ENCODE data around the gene MRFAP1L1. TPM values are rescaled to one million over a fixed set of nuclear protein-coding genes. Genes with fewer than 3 reads are reported as not detected.
A peak's percentile ranks its signal among the peaks of the same experiment; 100 is the strongest.
"Not testable (repeated sequence)": the region's sequence is repeated elsewhere in the genome, so short reads cannot be mapped to it uniquely, and the experiment has no call there.

Gene MRFAP1L1
- total RNA-seq: 10 to 100 TPM; 45.6 to 96.9 (median 57.1) TPM
- polyA plus RNA-seq: 10 to 100 TPM; 50.6 to 74.2 (median 67.7) TPM
- long read RNA-seq, donor 1, transcript MRFAP1L1-201 (2 exons, 1,593 nt): major isoform, 25 of 50 reads
- long read RNA-seq, donor 1, transcript MRFAP1L1-202 (1 exons, 2,127 nt): major isoform, 25 of 50 reads
- long read RNA-seq, donor 1, partial matches to known transcripts: 0 of 50 reads
- long read RNA-seq, donor 1, other reads (novel, unspliced or antisense): 0 of 50 reads
- long read RNA-seq, donor 2, transcript MRFAP1L1-202 (1 exons, 2,127 nt): minor isoform, 19 of 58 reads
- long read RNA-seq, donor 2, transcript MRFAP1L1-201 (2 exons, 1,593 nt): major isoform, 32 of 58 reads
- long read RNA-seq, donor 2, partial matches to known transcripts: 0 of 58 reads
- long read RNA-seq, donor 2, other reads (novel, unspliced or antisense): 7 of 58 reads

DNA sequence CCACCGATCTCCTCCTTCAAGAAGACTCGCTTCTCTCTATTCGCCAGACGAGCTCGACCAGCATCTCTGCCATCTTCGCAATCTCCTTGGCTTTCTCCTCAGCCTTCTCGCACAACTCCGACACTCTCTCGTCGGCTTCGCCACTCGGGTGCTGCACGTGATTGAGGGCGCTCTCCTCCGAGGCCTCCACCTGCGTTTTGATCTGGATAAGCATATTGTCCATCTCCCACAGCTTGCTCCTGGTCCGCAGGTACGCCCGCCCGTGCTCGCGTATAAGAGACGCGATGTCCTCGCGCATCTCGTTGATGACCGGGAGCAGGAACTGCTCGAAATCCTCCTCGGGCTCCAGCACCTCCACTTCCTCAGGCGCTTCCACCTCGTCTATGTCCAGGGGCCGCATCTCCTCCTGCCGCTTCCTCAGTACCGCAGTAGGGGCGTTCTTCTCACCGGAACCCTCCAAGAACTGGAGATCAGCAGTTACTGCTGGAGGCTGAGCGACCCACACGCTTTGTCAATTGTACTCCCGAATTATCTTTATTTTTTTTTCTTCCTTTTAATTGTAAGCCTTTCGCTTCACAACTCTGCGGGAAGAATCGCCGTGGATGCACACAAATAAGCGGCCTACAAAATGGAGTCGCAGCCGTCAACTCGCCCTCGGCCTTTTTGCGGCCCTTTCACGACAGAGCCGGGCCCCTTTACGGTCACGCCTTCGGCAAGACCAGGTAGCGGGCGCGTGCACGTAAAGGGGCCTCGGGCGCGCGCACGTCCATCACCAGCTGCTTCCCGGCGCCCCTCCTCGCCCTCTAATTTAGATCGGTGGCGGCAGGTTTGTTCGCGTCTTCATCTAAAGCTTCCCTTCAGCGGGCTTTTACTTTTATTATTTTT lies at the start of gene MRFAP1L1:
MRFAP1L1 (minus strand) TSS at position 636 of the 885 bp plus-strand sequence; CDS start at position 400, 236 bp downstream.
- TF ChIP-seq, protein P1, sequence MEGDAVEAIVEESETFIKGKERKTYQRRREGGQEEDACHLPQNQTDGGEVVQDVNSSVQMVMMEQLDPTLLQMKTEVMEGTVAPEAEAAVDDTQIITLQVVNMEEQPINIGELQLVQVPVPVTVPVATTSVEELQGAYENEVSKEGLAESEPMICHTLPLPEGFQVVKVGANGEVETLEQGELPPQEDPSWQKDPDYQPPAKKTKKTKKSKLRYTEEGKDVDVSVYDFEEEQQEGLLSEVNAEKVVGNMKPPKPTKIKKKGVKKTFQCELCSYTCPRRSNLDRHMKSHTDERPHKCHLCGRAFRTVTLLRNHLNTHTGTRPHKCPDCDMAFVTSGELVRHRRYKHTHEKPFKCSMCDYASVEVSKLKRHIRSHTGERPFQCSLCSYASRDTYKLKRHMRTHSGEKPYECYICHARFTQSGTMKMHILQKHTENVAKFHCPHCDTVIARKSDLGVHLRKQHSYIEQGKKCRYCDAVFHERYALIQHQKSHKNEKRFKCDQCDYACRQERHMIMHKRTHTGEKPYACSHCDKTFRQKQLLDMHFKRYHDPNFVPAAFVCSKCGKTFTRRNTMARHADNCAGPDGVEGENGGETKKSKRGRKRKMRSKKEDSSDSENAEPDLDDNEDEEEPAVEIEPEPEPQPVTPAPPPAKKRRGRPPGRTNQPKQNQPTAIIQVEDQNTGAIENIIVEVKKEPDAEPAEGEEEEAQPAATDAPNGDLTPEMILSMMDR (IDR thresholded peaks at IDR 0.05 in 8 of 11, conservative IDR thresholded peaks at IDR 0.05 in 3 of 11): peak in 2 of 11 experiments; percentile 22 to 28
- TF ChIP-seq POLR2A (IDR thresholded peaks at IDR 0.05): peak in 1 of 3 donors; percentile 5
- TF ChIP-seq POLR2AphosphoS5 (IDR thresholded peaks at IDR 0.05): peak; percentile 89 to 92 (median 90)
- no peaks in the 10 kb centered on the region for H3K9me3 ChIP-seq
- H3K36me3 ChIP-seq: peaks cover 0 to 30% (median 4%) of the 10 kb centered on the region in 6 donors
- intact Hi-C loops (cut with DNase I; ENCODE audit: low total_unique reads): loop anchor here (5.0 kb wide), 1 partner anchor 67 kb away; the partner anchor contains the start of gene MRFAP1
- H3K27me3 ChIP-seq (replicated peaks in 1 of 7): no peaks in the 10 kb centered on the region
- H3K4me1 ChIP-seq: peaks cover 34 to 61% (median 47%) of the 10 kb centered on the region in 6 donors
- WGBS, 5 donors: 0 to 1% (median 0%) methylated on average over 72 of the region's 72 CpGs
- peak within 1 kb of the TSS; percentile 74 to 94 (median 78) for H3K4me3 ChIP-seq
- peak within 1 kb of the TSS; percentile 67 to 95 (median 92) for H3K27ac ChIP-seq
- DNase-seq: peak; percentile 98

DNA sequence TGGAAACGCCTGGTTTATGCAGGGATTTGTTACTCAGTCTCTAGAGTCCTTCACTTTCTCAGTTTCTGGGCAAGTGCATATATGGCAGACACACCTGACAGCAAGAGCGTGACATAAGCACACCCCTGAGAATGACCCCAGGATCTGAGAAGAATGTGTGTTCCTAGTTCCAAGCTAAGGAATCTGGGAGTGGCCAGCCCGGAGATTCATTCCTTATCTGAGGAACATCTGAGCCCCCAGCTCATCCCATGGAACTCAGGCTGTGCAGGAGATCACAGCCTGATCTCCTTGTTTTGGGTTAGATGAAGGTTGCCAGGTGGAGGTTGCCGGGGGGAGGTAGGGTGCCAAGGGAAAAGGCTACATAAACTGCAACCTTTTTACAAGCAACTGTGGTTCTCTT lies 49.1 kb upstream of the MRFAP1L1 start:
- 80 to 95% (median 86%) methylated on average over 4 of the region's 4 CpGs for WGBS, 5 donors
- intact Hi-C loops (cut with DNase I; ENCODE audit: low total_unique reads): no loop called here
- DNase-seq: no peak

DNA sequence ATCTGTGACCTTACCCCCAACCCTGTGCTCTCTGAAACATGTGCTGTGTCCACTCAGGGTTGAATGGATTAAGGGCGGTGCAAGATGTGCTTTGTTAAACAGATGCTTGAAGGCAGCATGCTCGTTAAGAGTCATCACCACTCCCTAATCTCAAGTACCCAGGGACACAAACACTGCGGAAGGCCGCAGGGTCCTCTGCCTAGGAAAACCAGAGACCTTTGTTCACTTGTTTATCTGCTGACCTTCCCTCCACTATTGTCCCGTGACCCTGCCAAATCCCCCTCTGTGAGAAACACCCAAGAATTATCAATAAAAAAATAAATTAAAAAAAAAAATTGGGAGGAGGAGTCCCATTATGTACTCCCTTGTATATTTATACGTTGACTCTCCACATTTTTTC lies 46.7 kb upstream of the MRFAP1L1 start:
- DNase-seq; H3K27ac ChIP-seq; H3K36me3 ChIP-seq; H3K27me3 ChIP-seq (replicated peaks in 1 of 7); intact Hi-C loops (cut with DNase I; ENCODE audit: low total_unique reads); H3K4me3 ChIP-seq; H3K9me3 ChIP-seq: not testable (repeated sequence)
- H3K4me1 ChIP-seq: peaks cover 0 to 17% (median 5%) of the 10 kb centered on the region in 6 donors
- WGBS, 5 donors: 49 to 74% (median 60%) methylated on average over 2 to 4 of the region's 6 CpGs

More for the DNA sequence above, 49.1 kb upstream of the MRFAP1L1 start:
- H3K4me1 ChIP-seq: peaks cover 0 to 11% (median 0%) of the 10 kb centered on the region in 6 donors
- H3K36me3 ChIP-seq: no peaks in the 10 kb centered on the region
- peaks cover 0 to 4% (median 0%) of the 10 kb centered on the region in 7 donors for H3K27me3 ChIP-seq (replicated peaks in 1 of 7)
- no peak for TF ChIP-seq POLR2A (IDR thresholded peaks at IDR 0.05)
- TF ChIP-seq, protein P1 (IDR thresholded peaks at IDR 0.05 in 8 of 11, conservative IDR thresholded peaks at IDR 0.05 in 3 of 11): no peak
- TF ChIP-seq POLR2AphosphoS5 (IDR thresholded peaks at IDR 0.05): no peak
- no peaks in the 10 kb centered on the region for H3K9me3 ChIP-seq
- H3K4me3 ChIP-seq: no peak overlapping the region
- no peak overlapping the region for H3K27ac ChIP-seq

DNA sequence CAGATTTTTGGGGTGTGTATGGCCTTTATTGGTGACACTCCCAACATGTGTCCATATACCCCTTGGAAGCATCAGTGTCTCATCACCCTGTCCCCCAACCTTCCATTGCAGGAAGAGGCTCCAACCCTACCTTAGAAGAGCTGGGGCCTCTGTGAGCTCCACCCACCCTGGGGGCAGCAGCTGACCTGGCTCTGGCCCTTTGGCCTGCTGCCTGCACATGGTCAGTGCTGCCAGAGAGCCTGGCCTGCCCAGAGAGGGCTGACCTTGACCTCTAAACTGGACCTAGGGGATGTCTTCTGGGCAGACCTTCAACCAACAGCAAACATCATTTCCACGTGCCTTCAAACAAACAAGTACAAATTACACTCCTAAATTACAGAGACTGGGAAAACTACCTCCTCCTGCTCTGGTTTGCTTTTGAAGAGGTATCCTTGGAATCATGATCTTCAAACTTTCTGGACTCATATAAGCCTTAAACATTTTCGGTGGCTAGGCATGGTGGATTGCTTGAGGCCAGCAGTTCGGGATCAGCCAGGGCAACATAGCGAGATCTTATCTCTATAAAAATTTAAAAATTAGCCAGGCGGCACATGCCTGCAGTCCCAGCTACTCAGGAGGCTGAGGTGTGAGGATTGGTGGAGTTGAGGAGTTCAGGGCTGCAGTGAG lies 45.6 kb upstream of the MRFAP1L1 start:
- intact Hi-C loops (cut with DNase I; ENCODE audit: low total_unique reads): no loop called here
- Histone ChIP-seq H3K4me1 (peaks cover 0 to 28% (median 7%) of the 10 kb centered on the region in 6 donors), H3K9me3 (no peaks in the 10 kb centered on the region), H3K27ac (peak overlapping the region in 1 of 8 donors; percentile 33), H3K27me3 (replicated peaks in 1 of 7) (no peaks in the 10 kb centered on the region), H3K36me3 (no peaks in the 10 kb centered on the region), H3K4me3 (no peak overlapping the region)
- TF ChIP-seq, protein P1 (IDR thresholded peaks at IDR 0.05 in 8 of 11, conservative IDR thresholded peaks at IDR 0.05 in 3 of 11): no peak
- peak in 1 of 3 donors; percentile 11 for TF ChIP-seq POLR2AphosphoS5 (IDR thresholded peaks at IDR 0.05)
- WGBS, 5 donors: 82 to 92% (median 86%) methylated on average over 5 of the region's 5 CpGs
- no peak for DNase-seq

Measured in spleen (tissue), 13 donors.